Measurements from ENCODE around the gene OBSL1.

Gene OBSL1

DNA sequence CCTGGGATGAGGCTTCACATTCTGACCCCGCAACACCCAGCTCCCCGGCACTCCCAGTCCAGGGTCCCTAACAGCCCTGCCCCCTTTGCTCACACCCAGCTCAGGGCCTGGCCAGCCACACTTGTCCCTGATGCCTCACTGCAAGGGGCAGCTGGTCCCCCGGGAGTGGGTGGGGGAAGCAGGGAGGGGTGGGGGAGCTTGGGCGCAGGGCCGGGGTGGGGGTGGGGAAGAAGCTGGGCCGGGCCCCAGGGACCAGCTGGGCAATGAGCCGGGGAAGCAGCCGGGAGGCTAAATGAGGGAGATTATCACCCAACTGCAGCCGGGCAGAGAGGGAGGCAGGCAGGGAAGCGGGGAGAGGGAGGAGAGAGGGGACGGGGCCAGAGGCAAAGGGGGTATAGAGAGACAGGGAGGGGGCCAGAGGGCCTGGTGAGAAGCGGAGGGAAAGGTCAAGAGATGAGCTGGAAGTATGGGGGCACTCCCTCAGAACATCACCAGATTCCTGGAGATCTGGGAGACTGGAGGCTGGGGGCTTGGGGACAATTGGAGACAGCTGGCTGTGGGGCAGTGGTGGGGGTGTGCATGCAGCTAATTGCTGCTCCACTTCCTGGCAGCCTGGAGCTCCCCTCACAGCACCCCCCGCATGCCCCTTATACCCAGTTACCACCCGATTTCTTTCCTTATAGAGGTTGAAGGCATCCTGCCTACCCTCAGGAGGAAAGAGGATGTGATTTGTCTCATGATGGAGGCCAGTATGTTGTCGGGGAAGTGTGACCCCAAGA, 59.6 kb downstream of the OBSL1 start:
- DNase-seq (ENCODE audit: low read depth): no peak

DNA sequence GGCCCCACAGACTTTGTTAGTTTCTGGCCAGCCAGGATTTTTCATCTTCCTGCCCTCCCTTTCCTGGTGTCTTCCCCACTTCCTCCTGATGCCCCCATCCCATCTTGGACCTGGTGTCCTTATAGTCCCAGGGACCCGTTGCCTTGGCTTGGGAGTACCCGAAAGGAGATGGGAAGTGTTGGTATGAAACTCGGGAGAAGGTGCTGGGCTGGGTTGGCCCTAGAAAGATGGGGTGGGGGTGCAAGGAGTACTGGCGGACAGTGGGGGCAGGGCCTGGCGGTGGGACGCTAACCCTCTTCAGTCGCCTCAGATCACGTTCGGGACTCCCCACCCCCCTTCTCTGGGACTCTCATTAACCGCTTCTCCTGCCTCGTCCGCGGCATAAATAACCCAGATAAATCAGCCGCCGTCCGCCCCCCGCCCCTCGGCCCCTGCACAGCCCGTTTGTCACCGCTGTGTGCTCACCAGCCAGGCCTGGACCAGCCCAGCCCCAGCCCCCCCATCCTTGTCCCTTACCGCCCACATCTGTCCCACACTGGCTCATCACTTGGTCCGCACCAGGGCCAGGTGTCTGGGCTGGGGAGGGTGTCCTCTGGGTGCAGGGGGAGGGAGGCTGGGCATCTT, 60.7 kb downstream of the OBSL1 start:
- no peak for DNase-seq (ENCODE audit: low read depth)

DNA sequence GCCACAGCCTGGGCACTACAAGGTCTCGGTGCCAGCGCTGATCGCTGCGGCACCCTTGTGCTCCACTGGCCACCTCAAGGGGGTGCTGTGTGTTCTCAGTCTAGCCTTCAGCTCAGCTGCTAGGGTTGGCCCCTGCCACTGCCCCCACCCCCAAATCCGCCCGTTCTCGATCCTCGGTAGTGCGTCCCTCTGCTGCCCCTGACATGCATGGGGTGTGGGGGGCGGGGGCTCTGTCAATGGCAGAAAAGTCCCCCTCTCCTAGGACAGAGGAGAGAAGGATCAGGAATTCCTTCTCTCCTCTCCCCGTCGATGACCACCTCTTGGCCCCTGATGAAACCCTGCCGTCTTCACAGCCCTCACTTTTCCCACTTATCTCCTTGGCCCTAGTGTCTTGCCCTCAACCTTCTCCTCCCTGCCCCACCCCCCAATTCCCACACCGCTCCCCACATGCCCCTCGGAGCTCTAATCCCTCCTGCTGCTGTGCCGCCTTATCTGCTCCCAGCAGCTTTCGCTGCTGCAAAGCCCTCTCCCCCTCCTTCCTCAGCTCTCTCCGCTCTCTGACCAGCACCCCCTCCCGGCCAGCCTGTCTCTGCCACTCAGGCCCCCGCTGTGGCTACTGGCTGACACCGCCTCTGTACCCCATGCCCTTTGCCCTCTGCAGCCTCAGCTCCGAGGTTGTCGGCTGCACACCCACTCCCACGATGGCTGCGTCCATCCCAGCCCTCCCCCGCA, 61.4 kb downstream of the OBSL1 start:
- peak; percentile 40 for DNase-seq (ENCODE audit: low read depth)

GRCh38 chr2:219508971-219509779, 62.2 kb downstream of the OBSL1 start:
- no peak for DNase-seq (ENCODE audit: low read depth)

DNA sequence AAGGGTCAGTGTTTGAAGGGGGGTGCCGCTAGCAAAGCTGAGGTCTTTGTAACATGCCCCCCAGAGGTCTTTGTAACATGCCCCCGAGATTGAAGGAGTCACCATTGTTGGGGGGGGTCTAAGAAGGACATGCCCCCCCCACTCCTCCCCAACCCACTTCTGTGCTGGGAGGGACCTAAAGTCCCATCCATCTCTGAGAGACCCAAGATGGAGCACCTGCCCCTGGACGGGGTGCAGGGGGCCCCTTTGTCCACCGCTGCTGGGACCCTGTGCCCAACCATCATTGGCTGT, 63.0 kb downstream of the OBSL1 start:
- DNase-seq (ENCODE audit: low read depth): no peak

- DNase-seq (ENCODE audit: low read depth): no peak
Measured at GRCh38 chr2:219507581-219508443, 63.5 kb downstream of the OBSL1 start.

GRCh38 chr2:219506802-219507526, 64.4 kb downstream of the OBSL1 start:
- no peak for DNase-seq (ENCODE audit: low read depth)

DNA sequence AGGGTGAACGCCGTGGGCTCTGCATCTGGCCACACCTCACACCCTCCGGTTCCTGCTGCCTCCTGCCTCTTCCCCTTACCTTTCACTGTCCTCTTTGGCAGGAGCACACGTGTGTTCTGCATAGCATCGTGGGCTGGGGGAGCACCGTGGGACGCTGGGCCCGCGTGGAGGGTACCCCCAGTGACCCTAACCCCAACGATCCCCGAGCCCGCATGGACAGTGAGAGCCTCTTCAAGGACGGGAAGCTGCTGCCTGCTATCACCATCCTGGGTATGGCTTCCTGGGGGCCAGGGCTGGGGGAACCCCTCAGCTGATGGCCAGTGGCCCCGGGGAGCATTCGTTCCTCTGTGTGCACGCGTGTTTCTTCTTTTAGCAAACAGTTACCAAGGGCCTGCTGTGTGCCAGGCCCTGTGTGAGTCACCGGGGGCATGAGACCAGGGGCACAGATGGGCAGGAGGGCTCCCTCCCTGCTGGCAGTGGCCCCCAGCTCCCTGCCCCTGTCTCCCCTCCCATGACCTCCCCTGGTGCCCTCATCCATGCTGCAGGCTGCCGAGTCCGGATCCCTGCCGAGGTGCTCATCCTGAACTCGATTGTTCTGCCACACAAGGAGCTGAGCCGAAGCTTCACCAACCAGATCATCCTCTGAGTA, 65.1 kb downstream of the OBSL1 start:
- DNase-seq (ENCODE audit: low read depth): no peak

DNA sequence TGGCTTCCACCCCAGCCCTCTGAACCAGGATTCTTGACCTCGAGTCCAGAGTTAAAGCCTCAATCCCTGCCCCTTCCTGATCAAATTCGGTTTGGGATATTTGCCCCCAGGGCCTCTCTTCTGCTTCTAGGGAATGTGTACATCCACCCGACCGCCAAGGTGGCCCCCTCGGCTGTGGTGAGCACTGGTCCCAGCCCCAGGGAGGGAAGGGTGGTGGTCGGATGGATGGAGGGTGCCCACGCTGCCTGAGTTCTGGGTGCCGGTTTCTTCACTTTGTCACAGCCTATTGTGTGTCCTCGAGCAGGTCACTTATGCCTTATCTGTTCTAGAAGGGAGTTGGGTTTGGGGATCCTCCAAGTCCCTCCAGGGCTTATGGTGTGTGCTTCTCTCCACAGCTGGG, 65.8 kb downstream of the OBSL1 start:
- no peak for DNase-seq (ENCODE audit: low read depth)

GRCh38 chr2:219502618-219503017, 68.7 kb downstream of the OBSL1 start:
- no peak for DNase-seq (ENCODE audit: low read depth)

DNA sequence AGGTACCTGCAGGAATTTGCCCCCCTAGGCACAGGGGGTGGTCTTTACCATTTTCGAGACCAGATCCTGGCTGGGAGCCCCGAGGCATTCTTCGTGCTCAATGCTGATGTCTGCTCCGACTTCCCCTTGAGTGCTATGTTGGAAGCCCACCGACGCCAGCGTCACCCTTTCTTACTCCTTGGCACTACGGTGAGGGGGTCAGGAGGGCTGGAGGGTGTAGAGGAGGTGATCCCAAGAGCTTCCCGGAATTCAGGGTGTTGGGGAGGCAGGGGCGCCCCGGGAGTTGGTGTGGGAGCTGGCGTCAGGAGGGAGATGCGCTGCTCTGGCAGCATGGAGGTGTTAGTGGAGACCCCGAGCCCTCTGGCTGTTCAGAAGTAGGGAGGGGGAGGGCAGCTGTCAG, 69.5 kb downstream of the OBSL1 start:
- no peak for DNase-seq (ENCODE audit: low read depth)

All from activated T-cell treated with anti-CD3 and anti-CD28 coated beads for 1 hour (primary cell).